Central memory CD8-positive, alpha-beta T cell (primary cell): ENCODE measurements around the gene DCUN1D2.

ENCODE experiments used
- ATAC-seq: fragments of 150-1000 bp; cut with Tn5 transposase; replicated peaks from 2 replicates; pipeline ENCODE4 v1.10.0; 2022; ENCODE audit warnings: mild to moderate bottlenecking, moderate FRiP score, moderate number of reproducible peaks; ENCODE audit not compliant: poor library complexity, severe bottlenecking; ENCODE audit errors: extremely low read depth
- DNase-seq, 2 donors: peaks; one replicate each; pipeline ENCODE4 v3.0.0; 2021; ENCODE audit warnings: low spot score in 2 of 2
- H3K27ac Mint-ChIP-seq: one replicate; pipeline ENCODE4 v1.8.0; 2022; ENCODE audit warnings: low read depth, mild to moderate bottlenecking, moderate library complexity, mixed read lengths
- H3K27me3 Mint-ChIP-seq: one replicate; pipeline ENCODE4 v1.8.0; 2022; ENCODE audit warnings: mixed read lengths
- H3K36me3 Mint-ChIP-seq: one replicate; pipeline ENCODE4 v1.8.0; 2022; ENCODE audit warnings: mild to moderate bottlenecking, moderate library complexity, mixed read lengths; ENCODE audit not compliant: insufficient read depth
- H3K4me1 Mint-ChIP-seq: one replicate; pipeline ENCODE4 v1.8.0; 2022; ENCODE audit warnings: mixed read lengths
- H3K4me3 Mint-ChIP-seq: one replicate; pipeline ENCODE4 v1.8.0; 2022; ENCODE audit warnings: mild to moderate bottlenecking, moderate library complexity, mixed read lengths
- H3K9me3 Mint-ChIP-seq: one replicate; pipeline ENCODE4 v1.8.0; 2022; ENCODE audit warnings: mixed read lengths

The DCUN1D2 gene

DNA sequence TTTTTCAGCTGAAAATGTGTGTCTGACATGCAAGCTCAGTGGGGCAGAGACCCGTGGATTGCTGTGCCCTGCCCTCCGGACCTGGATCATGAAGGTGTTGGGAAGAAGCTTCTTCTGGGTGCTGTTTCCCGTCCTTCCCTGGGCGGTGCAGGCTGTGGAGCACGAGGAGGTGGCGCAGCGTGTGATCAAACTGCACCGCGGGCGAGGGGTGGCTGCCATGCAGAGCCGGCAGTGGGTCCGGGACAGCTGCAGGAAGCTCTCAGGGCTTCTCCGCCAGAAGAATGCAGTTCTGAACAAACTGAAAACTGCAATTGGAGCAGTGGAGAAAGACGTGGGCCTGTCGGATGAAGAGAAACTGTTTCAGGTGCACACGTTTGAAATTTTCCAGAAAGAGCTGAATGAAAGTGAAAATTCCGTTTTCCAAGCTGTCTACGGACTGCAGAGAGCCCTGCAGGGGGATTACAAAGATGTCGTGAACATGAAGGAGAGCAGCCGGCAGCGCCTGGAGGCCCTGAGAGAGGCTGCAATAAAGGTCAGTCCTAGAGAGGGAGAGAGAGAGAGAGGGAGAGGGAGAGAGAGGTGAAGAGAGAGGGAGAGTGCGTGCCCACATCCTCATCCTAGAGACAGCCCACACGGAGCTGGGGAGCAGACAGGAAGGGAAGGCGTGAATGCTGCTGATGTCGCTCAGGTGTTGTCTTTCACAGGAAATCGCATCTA is 5.1 kb upstream of the DCUN1D2 start:
- DNase-seq (no peak), ATAC-seq (no peak)
- H3K27me3 Mint-ChIP-seq, result no peaks in the 10 kb centered on the region
- H3K9me3 Mint-ChIP-seq, result no peaks in the 10 kb centered on the region
- H3K4me1 Mint-ChIP-seq, result peaks cover 38% of the 10 kb centered on the region
- no peak overlapping the region for H3K4me3 Mint-ChIP-seq
- peak overlapping the region; percentile 67 for H3K27ac Mint-ChIP-seq
- peaks cover 23% of the 10 kb centered on the region for H3K36me3 Mint-ChIP-seq

DNA sequence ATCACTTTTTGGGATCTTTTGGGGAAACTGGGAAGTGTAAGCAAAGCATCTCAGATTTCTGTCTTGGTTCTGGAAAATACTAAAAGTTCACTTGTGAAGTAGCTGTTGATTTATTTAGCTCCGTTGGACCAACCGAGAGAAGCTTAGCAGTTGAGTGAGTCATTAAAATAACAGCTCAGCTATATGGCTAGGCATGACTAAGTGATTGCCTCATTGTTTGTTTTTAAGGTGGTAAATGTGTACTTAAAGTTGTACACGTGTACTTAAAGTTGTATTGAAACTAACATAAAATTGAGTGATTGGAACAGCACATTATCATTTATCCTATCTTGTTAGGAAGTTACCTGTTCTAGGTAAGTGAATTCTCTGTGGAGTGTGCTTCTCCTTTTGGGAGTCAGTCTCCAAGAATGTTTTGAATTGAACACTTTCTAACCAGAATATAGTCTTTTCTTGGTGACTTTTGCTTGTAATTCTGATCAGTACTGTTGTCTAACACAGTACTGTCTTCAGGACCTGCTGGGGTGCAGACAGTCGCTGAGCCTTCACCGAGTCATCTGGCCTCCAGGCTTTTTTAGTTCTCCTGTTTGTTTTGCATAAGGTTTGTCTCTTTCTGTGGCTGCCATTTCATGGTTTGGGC is 2.9 kb upstream of the DCUN1D2 start:
- H3K4me1 Mint-ChIP-seq, result peaks cover 54% of the 10 kb centered on the region
- H3K27me3 Mint-ChIP-seq, result no peaks in the 10 kb centered on the region
- H3K36me3 Mint-ChIP-seq, result peaks cover 15% of the 10 kb centered on the region
- DNase-seq, result no peak
- H3K27ac Mint-ChIP-seq, result peak overlapping the region; percentile 26
- H3K9me3 Mint-ChIP-seq, result no peaks in the 10 kb centered on the region
- H3K4me3 Mint-ChIP-seq, result no peak overlapping the region
- peak; percentile 47 for ATAC-seq

DNA sequence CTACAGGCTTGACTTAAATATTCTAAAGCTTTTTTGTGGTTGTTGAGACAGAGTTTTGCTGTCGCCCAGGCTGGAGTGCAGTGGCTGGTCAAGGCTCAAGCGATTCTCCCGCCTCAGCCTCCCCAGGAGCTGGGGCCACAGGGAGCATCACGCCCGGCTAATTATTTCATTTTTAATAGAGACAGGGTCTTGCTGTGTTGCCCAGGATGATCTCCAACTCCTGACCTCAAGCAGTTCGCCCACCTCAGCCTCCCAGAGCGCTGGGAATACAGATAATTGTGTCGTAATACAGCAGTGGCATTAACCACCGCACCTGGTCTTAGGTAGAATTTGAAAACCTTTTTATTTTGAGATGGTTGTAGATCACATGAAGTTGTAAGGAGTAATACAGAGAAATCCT is 1.5 kb upstream of the DCUN1D2 start:
- peaks cover 17% of the 10 kb centered on the region for H3K36me3 Mint-ChIP-seq
- peak overlapping the region; percentile 81 for H3K4me3 Mint-ChIP-seq
- H3K4me1 Mint-ChIP-seq, result peaks cover 61% of the 10 kb centered on the region
- peak overlapping the region; percentile 92 for H3K27ac Mint-ChIP-seq
- H3K27me3 Mint-ChIP-seq, result no peaks in the 10 kb centered on the region
- ATAC-seq (no peak), DNase-seq (no peak)
- H3K9me3 Mint-ChIP-seq, result no peaks in the 10 kb centered on the region

DNA sequence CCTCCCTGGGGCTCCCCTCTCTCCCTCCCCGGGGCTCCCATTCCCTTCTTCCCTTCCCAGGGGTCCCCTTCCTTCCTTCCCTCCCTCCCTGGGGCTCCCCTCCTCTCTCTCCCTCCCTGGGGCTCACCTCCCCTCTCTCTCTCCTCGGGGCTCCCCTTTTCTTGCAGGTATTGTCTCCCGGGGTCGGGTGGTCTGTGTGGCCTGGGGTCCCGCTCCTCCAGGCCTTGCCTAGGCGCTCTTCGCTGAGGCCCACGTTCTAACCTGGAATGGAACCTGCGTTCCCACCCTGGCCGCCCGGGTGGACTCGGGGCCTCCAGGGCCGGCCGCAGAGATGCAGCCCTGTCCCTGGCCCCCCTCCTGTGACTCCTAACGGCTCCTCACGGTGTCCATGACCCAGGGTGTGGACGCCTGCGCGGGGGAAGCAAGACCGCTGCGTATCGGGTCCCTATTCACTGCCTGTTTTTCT is 940 bp upstream of the DCUN1D2 start:
- Mint-ChIP-seq H3K36me3 (peaks cover 17% of the 10 kb centered on the region), H3K9me3 (no peaks in the 10 kb centered on the region), H3K27ac (peak overlapping the region; percentile 92), H3K4me3 (peak overlapping the region; percentile 81), H3K4me1 (peaks cover 61% of the 10 kb centered on the region), H3K27me3 (no peaks in the 10 kb centered on the region)
- ATAC-seq (no peak), DNase-seq (no peak)

DNA sequence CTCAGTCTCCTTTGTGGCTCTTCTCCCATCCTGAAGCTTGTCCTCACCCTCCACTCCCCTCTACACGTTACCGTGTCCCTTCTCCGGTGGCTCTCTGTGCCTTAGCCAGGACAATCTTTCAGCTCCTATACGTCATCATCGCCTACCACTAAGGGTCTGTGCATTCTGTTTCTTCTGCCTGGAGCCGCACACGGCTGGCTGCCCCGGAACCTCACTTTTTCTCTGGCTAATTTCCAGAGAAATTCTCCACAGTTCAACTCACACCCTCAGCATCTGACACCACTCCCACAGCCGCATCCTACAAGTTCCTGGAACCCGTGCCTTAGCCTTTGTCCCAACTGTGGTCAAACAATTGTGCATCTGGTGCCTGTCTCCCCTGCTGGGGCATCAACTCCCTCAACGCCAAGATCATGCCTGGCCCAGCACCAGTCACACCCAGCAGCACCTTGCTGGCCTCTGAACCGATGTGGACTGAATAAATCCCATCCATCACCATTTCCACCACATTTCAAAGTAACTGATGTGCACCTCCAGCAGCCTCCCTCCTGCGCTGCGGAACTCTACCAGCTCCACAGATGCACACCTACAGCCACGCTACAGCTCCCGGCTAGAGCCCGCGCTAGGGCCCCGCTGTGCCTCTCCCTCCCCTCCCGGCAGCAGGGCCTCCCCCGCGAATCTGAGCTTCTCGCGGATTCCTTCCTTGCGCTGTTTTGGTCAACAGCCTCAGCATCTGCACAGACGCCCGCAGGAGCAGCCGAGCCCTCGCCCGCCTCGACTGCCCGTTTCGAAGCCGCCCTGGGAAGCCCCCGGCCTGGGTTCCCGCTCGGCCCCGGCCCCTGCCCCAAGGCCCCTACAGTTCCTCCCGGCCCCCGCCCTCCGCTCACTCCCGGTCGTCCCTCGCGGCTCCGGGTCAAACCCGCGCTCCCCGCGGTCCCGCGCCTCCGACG is 689 bp downstream of the DCUN1D2 start:
- Mint-ChIP-seq H3K27ac (peak overlapping the region; percentile 56), H3K4me3 (peak overlapping the region; percentile 77)
- no peak for DNase-seq

DNA sequence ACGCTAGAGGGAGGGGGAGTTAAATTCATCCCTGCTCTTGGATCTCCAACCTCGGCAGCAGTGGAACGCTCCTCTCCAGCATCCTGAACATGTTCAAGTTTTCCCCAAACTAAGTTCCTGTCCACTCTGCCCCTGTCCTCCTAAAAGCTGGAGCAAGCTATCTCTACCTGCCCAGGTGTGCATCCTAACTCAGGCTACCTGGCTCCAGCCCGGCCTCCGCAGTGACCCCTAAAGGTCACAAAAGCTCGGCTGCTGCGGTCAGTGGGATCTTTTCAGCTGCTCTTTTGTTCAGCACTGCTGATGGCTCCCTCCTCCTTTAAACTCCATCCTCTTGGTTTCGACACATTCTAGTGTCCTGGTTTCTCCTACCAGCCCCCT is 1.4 kb downstream of the DCUN1D2 start:
- Mint-ChIP-seq H3K9me3 (no peaks in the 10 kb centered on the region), H3K36me3 (peaks cover 13% of the 10 kb centered on the region), H3K27me3 (no peaks in the 10 kb centered on the region), H3K27ac (no peak overlapping the region), H3K4me1 (peaks cover 46% of the 10 kb centered on the region), H3K4me3 (peak overlapping the region; percentile 77)
- ATAC-seq, result no peak
- DNase-seq, result no peak

More for the DNA sequence above, 689 bp downstream of the DCUN1D2 start:
- peaks cover 50% of the 10 kb centered on the region for H3K4me1 Mint-ChIP-seq
- ATAC-seq, result peak; percentile 62
- no peaks in the 10 kb centered on the region for H3K27me3 Mint-ChIP-seq
- H3K9me3 Mint-ChIP-seq, result no peaks in the 10 kb centered on the region
- peaks cover 13% of the 10 kb centered on the region for H3K36me3 Mint-ChIP-seq

DNA sequence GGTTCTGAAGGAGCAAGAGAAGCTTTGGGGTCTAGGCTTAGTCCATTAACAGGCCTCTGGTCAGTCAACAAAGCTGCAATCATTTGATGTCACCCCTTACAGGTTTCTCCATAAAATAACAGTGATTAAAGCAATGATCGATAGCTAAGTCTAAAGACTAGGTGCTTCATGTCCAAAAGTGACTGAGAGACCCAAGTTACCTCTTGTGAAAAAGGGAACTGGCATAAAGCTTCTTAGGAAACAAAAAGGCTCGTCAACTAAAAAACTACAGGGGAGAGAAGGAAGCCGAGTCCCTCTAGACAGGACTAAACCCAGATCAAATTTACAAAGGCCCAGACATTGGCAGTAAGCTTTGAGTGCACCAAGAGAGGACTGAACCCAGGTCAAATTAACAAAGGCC is 2.2 kb downstream of the DCUN1D2 start:
- no peak overlapping the region for H3K27ac Mint-ChIP-seq
- peaks cover 41% of the 10 kb centered on the region for H3K4me1 Mint-ChIP-seq
- peaks cover 12% of the 10 kb centered on the region for H3K36me3 Mint-ChIP-seq
- H3K27me3 Mint-ChIP-seq, result no peaks in the 10 kb centered on the region
- H3K9me3 Mint-ChIP-seq, result no peaks in the 10 kb centered on the region
- ATAC-seq, result no peak
- peak overlapping the region; percentile 46 for H3K4me3 Mint-ChIP-seq
- no peak for DNase-seq

DNA sequence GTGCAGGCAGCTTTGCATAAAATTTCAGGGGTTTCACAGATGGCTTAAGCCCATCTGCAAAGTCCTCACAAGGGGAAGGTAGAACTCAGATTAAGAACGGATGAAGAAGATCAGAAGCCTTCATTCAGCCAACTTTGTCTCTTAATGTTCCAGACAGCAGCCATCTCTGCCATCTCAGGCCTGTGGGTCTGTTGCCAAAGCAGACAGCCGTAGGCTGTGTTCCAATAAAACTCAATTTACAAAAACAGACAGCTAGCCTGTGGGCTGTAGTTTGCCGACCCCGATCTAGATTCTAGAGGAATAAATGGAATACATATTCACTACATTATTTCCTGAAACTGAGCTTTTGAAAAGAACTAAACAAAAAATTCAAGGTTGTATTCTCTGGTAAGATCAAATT is 3.8 kb downstream of the DCUN1D2 start:
- Mint-ChIP-seq H3K36me3 (peaks cover 10% of the 10 kb centered on the region), H3K27me3 (no peaks in the 10 kb centered on the region), H3K4me3 (no peak overlapping the region), H3K4me1 (peaks cover 37% of the 10 kb centered on the region), H3K9me3 (no peaks in the 10 kb centered on the region), H3K27ac (no peak overlapping the region)
- DNase-seq (no peak), ATAC-seq (no peak)

DNA sequence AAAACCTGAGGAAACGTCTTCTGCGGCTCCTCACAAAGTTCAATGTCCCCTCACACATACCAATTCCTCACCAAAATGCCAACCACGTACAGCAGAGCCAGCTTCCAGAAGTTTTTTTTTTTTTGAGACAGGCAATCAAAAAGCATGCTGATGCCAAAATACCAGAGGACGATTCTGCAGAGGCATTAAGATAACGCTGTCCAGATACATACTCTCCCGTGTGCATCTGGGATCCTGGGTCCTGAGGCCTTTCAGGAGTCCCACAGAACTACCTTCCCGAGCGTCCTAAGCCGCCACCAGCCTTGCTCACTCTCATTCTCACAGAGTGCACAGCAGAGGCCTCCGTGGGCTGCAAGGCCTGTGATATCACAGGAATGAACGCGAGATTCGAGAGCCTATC is 5.0 kb downstream of the DCUN1D2 start:
- H3K27ac Mint-ChIP-seq, result no peak overlapping the region
- H3K4me3 Mint-ChIP-seq, result no peak overlapping the region
- peaks cover 10% of the 10 kb centered on the region for H3K36me3 Mint-ChIP-seq
- no peaks in the 10 kb centered on the region for H3K27me3 Mint-ChIP-seq
- H3K4me1 Mint-ChIP-seq, result peaks cover 34% of the 10 kb centered on the region
- H3K9me3 Mint-ChIP-seq, result no peaks in the 10 kb centered on the region
- DNase-seq, result no peak
- ATAC-seq, result no peak

DNA sequence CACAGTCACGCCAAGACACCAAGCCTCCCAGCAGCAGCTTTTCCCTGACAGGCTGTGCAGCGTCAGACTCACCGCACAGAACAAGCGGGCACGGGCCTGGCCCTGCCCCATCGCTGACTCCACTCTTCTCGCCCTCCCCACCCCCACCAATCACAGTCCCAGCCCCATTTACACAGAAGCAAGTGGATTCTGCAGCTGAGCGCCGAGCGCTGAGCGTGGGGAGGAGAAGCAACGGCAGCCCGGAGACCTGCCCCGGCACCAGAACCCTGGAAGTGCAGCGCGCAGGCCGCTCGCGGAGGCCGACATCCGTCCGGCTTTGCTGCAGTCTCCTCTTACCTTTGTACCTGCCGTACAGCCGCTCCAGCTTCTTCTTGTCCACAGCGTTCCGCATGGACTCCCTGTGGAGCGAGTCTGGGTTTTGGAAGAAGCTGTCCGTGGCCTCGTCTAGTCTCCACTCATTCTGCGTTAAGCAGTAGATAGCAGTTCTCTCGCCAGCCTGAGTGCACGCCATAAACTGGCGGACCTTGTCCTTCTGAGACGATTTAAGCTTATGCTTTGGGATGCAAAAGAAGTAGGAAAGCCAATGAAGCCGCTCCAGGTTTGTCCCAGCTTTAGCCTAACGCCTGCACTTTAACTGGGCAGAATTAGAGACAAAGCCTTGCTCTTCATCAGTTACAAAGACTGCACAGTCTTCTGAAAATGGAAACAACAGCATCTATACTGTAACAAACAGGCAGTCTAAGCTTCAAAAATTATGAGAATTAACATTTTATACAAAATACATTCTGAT is 6.8 kb downstream of the DCUN1D2 start:
- Mint-ChIP-seq H3K36me3 (peaks cover 11% of the 10 kb centered on the region), H3K9me3 (no peaks in the 10 kb centered on the region), H3K27me3 (no peaks in the 10 kb centered on the region), H3K27ac (no peak overlapping the region), H3K4me3 (no peak overlapping the region), H3K4me1 (peaks cover 20% of the 10 kb centered on the region)
- no peak for ATAC-seq
- DNase-seq, result no peak

DNA sequence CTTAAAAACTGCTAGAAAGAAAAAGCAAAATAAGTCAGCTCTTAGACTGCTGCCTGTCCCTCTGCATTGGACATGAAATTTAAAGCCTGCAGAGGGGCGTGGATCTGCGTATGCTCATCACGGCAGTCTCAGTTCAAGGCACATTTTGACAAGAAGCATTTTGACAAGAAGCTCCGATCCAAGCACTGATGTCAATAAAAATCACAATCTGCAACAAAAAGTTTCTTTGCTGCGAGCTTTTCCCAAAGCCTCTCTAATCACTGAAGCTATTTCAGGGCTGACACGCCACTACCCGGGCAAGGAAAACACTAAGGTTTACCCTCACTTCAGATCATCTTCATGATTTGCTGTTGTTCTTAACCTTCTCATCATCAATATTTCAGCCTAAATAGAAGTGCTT is 7.4 kb downstream of the DCUN1D2 start:
- DNase-seq, result no peak
- H3K27ac Mint-ChIP-seq, result no peak overlapping the region
- peaks cover 11% of the 10 kb centered on the region for H3K36me3 Mint-ChIP-seq
- H3K4me1 Mint-ChIP-seq, result peaks cover 14% of the 10 kb centered on the region
- no peak for ATAC-seq
- H3K27me3 Mint-ChIP-seq, result no peaks in the 10 kb centered on the region
- no peaks in the 10 kb centered on the region for H3K9me3 Mint-ChIP-seq
- H3K4me3 Mint-ChIP-seq, result no peak overlapping the region

DNA sequence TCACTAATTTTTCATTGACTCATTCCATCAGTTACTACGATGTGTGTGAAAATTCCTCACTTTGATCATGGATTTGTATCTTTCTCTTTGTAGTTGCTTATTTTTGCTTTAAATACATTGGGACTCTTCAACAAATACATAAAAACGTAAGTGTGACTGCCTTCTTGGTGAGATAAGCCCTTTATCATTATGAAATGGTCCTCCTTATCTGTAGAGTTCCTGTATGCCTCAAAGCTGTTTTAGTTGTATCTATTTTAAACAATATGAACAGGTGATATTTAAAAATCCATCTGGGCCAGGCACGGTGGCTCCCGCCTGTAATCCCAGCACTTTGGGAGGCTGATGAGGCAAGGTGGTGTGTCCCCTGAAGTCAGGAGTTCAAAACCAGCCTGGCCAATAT is 11.3 kb downstream of the DCUN1D2 start:
- Mint-ChIP-seq H3K27ac (no peak overlapping the region), H3K4me3 (no peak overlapping the region), H3K36me3 (peaks cover 10% of the 10 kb centered on the region), H3K4me1 (peaks cover 5% of the 10 kb centered on the region), H3K27me3 (no peaks in the 10 kb centered on the region), H3K9me3 (no peaks in the 10 kb centered on the region)
- no peak for ATAC-seq
- DNase-seq, result no peak
